Measurements from ENCODE around the gene MRPL27.

MRPL27 gene

GRCh38 chr17:50331085-50331791, 41.7 kb downstream of the MRPL27 start:
- H3F3A ChIP-seq (ENCODE audit: insufficient read depth, low read length) = no peaks in the 10 kb centered on the region
- no peak overlapping the region for H3K27ac ChIP-seq (ENCODE audit: low read depth, low read length, poor library complexity, severe bottlenecking)
- H4K20me1 ChIP-seq (ENCODE audit: insufficient read depth, low read length) = no peaks in the 10 kb centered on the region
- H3K4me3 ChIP-seq (ENCODE audit: low read depth, low read length, poor library complexity, severe bottlenecking) = no peak overlapping the region
- no peaks in the 10 kb centered on the region for H3K79me2 ChIP-seq (ENCODE audit: insufficient read depth, low read length)
- H3K9me3 ChIP-seq (ENCODE audit: low read length) = no peaks in the 10 kb centered on the region
- TF ChIP-seq CTCF (IDR thresholded peaks at IDR 0.05; ENCODE audit: low read length) = no peak
- no peak for TF ChIP-seq EZH2 (IDR thresholded peaks at IDR 0.05; ENCODE audit: borderline replicate concordance, low read length)
- no peaks in the 10 kb centered on the region for H3K36me3 ChIP-seq (ENCODE audit: insufficient read depth, low read length)
- no peaks in the 10 kb centered on the region for H3K4me1 ChIP-seq (ENCODE audit: insufficient read depth, low read length, severe bottlenecking)
- H3K9ac ChIP-seq (ENCODE audit: low read length) = no peak overlapping the region
- H3K9me2 ChIP-seq (ENCODE audit: low read depth, low read length) = no peaks in the 10 kb centered on the region
- H3K4me2 ChIP-seq (ENCODE audit: low read length) = no peak overlapping the region
- no peak overlapping the region for H2AFZ ChIP-seq (ENCODE audit: low read length)
- H3K27me3 ChIP-seq (ENCODE audit: insufficient read depth, low read length) = peaks cover 6% of the 10 kb centered on the region; the same call in 1 of the 2 replicates

GRCh38 chr17:50330151-50330775, 42.7 kb downstream of the MRPL27 start:
- Histone ChIP-seq H3K9me2 (ENCODE audit: low read depth, low read length) (no peaks in the 10 kb centered on the region), H3K9me3 (ENCODE audit: low read length) (no peaks in the 10 kb centered on the region), H3K4me3 (ENCODE audit: low read depth, low read length, poor library complexity, severe bottlenecking) (no peak overlapping the region), H3K27me3 (ENCODE audit: insufficient read depth, low read length) (peaks cover 6% of the 10 kb centered on the region; the same call in 1 of the 2 replicates), H2AFZ (ENCODE audit: low read length) (no peak overlapping the region), H3K27ac (ENCODE audit: low read depth, low read length, poor library complexity, severe bottlenecking) (no peak overlapping the region), H3F3A (ENCODE audit: insufficient read depth, low read length) (no peaks in the 10 kb centered on the region), H3K79me2 (ENCODE audit: insufficient read depth, low read length) (no peaks in the 10 kb centered on the region), H3K9ac (ENCODE audit: low read length) (no peak overlapping the region), H3K4me1 (ENCODE audit: insufficient read depth, low read length, severe bottlenecking) (no peaks in the 10 kb centered on the region), H3K4me2 (ENCODE audit: low read length) (no peak overlapping the region), H3K36me3 (ENCODE audit: insufficient read depth, low read length) (no peaks in the 10 kb centered on the region), H4K20me1 (ENCODE audit: insufficient read depth, low read length) (no peaks in the 10 kb centered on the region)
- TF ChIP-seq CTCF (IDR thresholded peaks at IDR 0.05; ENCODE audit: low read length) (no peak), EZH2 (IDR thresholded peaks at IDR 0.05; ENCODE audit: borderline replicate concordance, low read length) (no peak)

GRCh38 chr17:50329716-50330115, 43.3 kb downstream of the MRPL27 start:
- no peak overlapping the region for H2AFZ ChIP-seq (ENCODE audit: low read length)
- no peaks in the 10 kb centered on the region for H3K4me1 ChIP-seq (ENCODE audit: insufficient read depth, low read length, severe bottlenecking)
- H3K27ac ChIP-seq (ENCODE audit: low read depth, low read length, poor library complexity, severe bottlenecking) = no peak overlapping the region
- TF ChIP-seq EZH2 (IDR thresholded peaks at IDR 0.05; ENCODE audit: borderline replicate concordance, low read length) = no peak
- TF ChIP-seq CTCF (IDR thresholded peaks at IDR 0.05; ENCODE audit: low read length) = no peak
- no peaks in the 10 kb centered on the region for H4K20me1 ChIP-seq (ENCODE audit: insufficient read depth, low read length)
- H3K79me2 ChIP-seq (ENCODE audit: insufficient read depth, low read length) = no peaks in the 10 kb centered on the region
- H3K36me3 ChIP-seq (ENCODE audit: insufficient read depth, low read length) = no peaks in the 10 kb centered on the region
- peaks cover 6% of the 10 kb centered on the region; the same call in 1 of the 2 replicates for H3K27me3 ChIP-seq (ENCODE audit: insufficient read depth, low read length)
- no peaks in the 10 kb centered on the region for H3K9me3 ChIP-seq (ENCODE audit: low read length)
- no peaks in the 10 kb centered on the region for H3F3A ChIP-seq (ENCODE audit: insufficient read depth, low read length)
- H3K9ac ChIP-seq (ENCODE audit: low read length) = no peak overlapping the region
- H3K9me2 ChIP-seq (ENCODE audit: low read depth, low read length) = no peaks in the 10 kb centered on the region
- H3K4me3 ChIP-seq (ENCODE audit: low read depth, low read length, poor library complexity, severe bottlenecking) = no peak overlapping the region
- no peak overlapping the region for H3K4me2 ChIP-seq (ENCODE audit: low read length)

Measured in OCI-LY1 (cell line).